ENCODE data around the gene REXO4. TPM values are rescaled to one million over a fixed set of nuclear protein-coding genes. Genes with fewer than 3 reads are reported as not detected.
"Not testable (repeated sequence)": the region's sequence is repeated elsewhere in the genome, so short reads cannot be mapped to it uniquely, and the experiment has no call there.

Gene REXO4
- total RNA-seq, 4 donors from 2014 or later: 6.4 to 25.0 (median 20.2) TPM

DNA sequence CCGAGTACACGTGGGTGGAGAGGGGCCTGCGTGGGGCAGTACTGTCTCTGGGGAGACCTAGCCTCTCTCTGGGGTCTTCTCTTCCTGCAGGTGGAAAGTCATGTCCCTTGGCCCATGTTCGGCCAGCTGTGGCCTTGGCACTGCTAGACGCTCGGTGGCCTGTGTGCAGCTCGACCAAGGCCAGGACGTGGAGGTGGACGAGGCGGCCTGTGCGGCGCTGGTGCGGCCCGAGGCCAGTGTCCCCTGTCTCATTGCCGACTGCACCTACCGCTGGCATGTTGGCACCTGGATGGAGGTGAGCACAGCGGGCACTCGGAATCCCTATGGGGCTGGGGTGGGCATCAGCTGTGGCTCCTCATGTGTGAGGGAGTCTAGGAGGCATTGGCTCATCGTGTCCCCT, 36.5 kb upstream of the REXO4 start:
- no peaks in the 10 kb centered on the region for H3K9me3 ChIP-seq
- H3K4me1 ChIP-seq: no peaks in the 10 kb centered on the region
- H3K27me3 ChIP-seq: no peaks in the 10 kb centered on the region
- TF ChIP-seq CTCF (IDR thresholded peaks at IDR 0.05) (no peak), POLR2A (IDR thresholded peaks at IDR 0.05) (no peak)
- no peak overlapping the region for H3K27ac ChIP-seq
- H3K36me3 ChIP-seq: no peaks in the 10 kb centered on the region
- intact Hi-C loops (cut with DNase I; ENCODE audit: low total_unique reads): no loop called here
- H3K4me3 ChIP-seq: no peak overlapping the region
- no peak for DNase-seq

DNA sequence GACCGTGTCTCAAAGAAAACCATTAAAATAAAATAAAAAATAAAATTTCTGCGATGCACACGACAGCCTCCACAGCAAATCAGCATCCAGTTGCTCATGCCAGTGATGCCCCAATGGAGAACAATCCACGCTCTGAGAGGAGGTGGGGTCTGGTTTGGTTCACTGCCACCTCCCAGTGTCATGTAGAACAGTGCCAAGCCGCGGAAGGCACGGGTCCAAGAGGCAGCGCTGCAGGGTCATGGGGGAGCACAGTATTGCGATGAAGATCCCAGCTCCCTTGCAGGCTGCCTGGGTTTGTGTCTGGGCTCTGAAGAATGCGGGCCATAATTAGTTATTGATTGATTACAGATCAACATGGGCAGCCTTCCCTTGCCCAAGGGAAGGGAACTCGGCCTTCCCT, 35.8 kb upstream of the REXO4 start:
- no peaks in the 10 kb centered on the region for H3K4me1 ChIP-seq
- intact Hi-C loops (cut with DNase I; ENCODE audit: low total_unique reads): no loop called here
- H3K27ac ChIP-seq: no peak overlapping the region
- TF ChIP-seq POLR2A (IDR thresholded peaks at IDR 0.05) (no peak), CTCF (IDR thresholded peaks at IDR 0.05) (no peak)
- H3K4me3 ChIP-seq: no peak overlapping the region
- DNase-seq: no peak
- no peaks in the 10 kb centered on the region for H3K36me3 ChIP-seq
- no peaks in the 10 kb centered on the region for H3K27me3 ChIP-seq
- H3K9me3 ChIP-seq: no peaks in the 10 kb centered on the region

GRCh38 chr9:133452562-133452961, 34.8 kb upstream of the REXO4 start:
- H3K4me1 ChIP-seq: no peaks in the 10 kb centered on the region
- intact Hi-C loops (cut with DNase I; ENCODE audit: low total_unique reads): no loop called here
- H3K4me3 ChIP-seq: no peak overlapping the region
- DNase-seq: no peak
- no peaks in the 10 kb centered on the region for H3K27me3 ChIP-seq
- H3K36me3 ChIP-seq: no peaks in the 10 kb centered on the region
- H3K9me3 ChIP-seq: no peaks in the 10 kb centered on the region
- TF ChIP-seq CTCF (IDR thresholded peaks at IDR 0.05) (no peak), POLR2A (IDR thresholded peaks at IDR 0.05) (no peak)
- no peak overlapping the region for H3K27ac ChIP-seq

GRCh38 chr9:133451865-133452264, 34.1 kb upstream of the REXO4 start:
- intact Hi-C loops (cut with DNase I; ENCODE audit: low total_unique reads); H3K9me3 ChIP-seq; H3K4me3 ChIP-seq: not testable (repeated sequence)

GRCh38 chr9:133449760-133450159, 31.9 kb upstream of the REXO4 start:
- Histone ChIP-seq H3K4me3 (no peak overlapping the region), H3K27ac (no peak overlapping the region), H3K27me3 (no peaks in the 10 kb centered on the region), H3K9me3 (no peaks in the 10 kb centered on the region), H3K36me3 (no peaks in the 10 kb centered on the region), H3K4me1 (no peaks in the 10 kb centered on the region)
- intact Hi-C loops (cut with DNase I; ENCODE audit: low total_unique reads): no loop called here
- DNase-seq: no peak
- TF ChIP-seq CTCF (IDR thresholded peaks at IDR 0.05) (no peak), POLR2A (IDR thresholded peaks at IDR 0.05) (no peak)

More at GRCh38 chr9:133451865-133452264, 34.1 kb upstream of the REXO4 start:
- not testable (repeated sequence) for H3K4me1 ChIP-seq, DNase-seq, H3K27ac ChIP-seq, H3K36me3 ChIP-seq, H3K27me3 ChIP-seq

DNA sequence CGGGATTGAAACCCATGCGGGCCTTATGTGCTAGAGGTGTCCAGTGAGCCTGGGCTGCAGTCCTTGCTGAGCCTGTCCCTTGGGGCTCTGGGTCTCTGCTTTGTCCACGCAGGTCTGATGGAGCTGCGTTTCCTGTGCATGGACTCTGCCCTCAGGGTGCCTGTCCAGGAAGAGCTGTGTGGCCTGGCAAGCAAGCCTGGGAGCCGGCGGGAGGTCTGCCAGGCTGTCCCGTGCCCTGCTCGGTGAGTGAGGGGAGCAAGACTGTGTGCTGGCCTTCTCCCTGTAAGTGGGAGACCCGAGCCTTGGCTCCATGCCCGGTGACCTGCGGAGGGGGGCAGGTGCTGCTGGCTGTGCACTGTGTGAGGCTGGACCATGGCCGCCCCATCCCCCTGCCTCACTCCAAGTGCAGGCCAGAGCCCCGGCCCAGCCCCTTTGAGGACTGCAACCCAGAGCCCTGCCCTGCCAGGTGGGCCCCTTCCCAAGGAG, 30.7 kb upstream of the REXO4 start:
- DNase-seq: no peak
- no peaks in the 10 kb centered on the region for H3K4me1 ChIP-seq
- H3K36me3 ChIP-seq: no peaks in the 10 kb centered on the region
- TF ChIP-seq CTCF (IDR thresholded peaks at IDR 0.05) (no peak), POLR2A (IDR thresholded peaks at IDR 0.05) (no peak)
- no peaks in the 10 kb centered on the region for H3K9me3 ChIP-seq
- no peak overlapping the region for H3K27ac ChIP-seq
- H3K27me3 ChIP-seq: no peaks in the 10 kb centered on the region
- intact Hi-C loops (cut with DNase I; ENCODE audit: low total_unique reads): no loop called here
- no peak overlapping the region for H3K4me3 ChIP-seq
